HG03439 (cell line): ENCODE measurements around the gene PRR20G.

Experiments
- ATAC-seq: cut with Tn5 transposase; IDR thresholded peaks from one replicate; pipeline ENCODE4 v1.9.1; 2021; ENCODE audit warnings: mild to moderate bottlenecking, moderate library complexity; ENCODE audit not compliant: unreplicated experiment

The PRR20G gene

GRCh38 chr3:127264794-127265514 is 22.9 kb downstream of the PRR20G start:
- ATAC-seq: no peak

GRCh38 chr3:127264292-127264691 is 23.6 kb downstream of the PRR20G start:
- ATAC-seq: no peak

GRCh38 chr3:127263586-127264231 is 24.1 kb downstream of the PRR20G start:
- ATAC-seq: no peak

DNA sequence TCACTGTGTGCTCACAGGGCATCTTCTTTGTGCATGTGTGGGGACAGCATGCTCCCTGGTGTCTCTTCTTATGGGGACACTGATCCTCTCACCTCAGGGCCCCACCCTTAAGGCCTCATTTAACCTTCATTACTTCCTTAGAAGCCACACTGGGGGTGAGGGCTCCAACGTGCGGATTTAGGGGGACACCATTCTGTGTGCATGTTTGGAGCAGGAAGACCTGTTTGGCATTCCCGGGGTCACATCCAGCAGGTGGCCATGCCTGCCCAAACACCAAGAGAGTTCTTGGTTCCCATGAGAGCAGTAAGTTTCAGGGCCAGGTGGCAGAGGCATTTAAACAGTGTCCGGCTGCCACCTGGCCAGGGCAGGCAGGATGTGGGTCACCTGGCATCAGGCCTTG is 24.8 kb downstream of the PRR20G start:
- no peak for ATAC-seq

DNA sequence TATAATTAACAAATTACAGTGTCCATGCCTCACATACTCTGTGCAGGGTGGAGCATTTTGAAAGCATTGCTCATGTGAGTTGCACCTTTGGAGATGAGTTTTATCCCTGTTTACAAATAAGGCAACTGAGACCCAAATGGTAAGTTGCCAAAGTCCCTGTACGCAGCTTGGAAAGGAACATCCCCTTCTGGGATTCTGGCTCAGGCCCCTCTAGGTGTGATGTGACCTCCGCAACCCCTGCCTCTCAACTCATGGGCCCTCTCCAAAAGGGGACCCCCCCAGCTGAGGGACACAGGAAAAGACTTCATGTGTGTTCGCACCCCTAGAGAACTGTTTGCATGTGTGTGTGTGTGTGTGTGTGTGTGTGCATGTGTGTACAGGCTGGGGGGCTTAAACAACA is 25.3 kb downstream of the PRR20G start:
- no peak for ATAC-seq

- no peak for ATAC-seq
Observed at GRCh38 chr3:127261925-127262324, 25.9 kb downstream of the PRR20G start.

DNA sequence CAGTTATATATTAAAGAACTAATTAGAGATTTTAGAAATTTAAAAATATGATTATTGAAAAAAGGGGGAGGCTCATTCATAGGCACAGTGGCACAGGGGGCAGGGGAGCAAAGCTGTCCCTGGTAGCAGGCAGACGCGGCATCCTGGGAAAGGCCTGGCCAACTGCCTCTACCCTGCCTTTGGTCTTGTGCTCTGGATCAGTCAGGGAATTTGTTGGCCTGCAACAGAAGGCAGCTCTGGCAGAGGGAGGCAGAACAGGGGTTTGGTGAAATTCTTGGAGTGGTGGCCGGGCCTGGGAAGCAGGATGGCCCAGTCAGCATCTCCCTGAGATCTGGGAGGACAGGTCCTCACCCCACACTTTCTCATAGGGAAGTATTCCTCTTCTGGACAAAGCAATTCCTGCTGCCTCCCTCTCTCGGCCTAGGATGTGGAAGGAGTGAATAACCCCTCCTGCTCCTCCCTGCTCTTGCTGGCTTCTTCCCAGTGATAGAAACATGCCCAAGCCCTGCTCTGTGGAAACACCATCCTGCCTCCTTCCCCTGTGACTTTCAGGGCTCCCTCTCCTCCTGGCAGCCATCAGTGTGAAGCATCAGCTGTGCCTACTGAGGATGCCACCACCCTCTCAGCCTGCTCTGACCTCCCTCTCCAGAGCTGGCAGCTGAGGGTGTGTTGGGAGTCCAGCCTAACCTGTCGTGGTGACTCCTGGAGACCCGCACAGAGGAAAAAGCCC is 26.9 kb downstream of the PRR20G start:
- no peak for ATAC-seq

GRCh38 chr3:127260416-127260815 is 27.4 kb downstream of the PRR20G start:
- ATAC-seq: no peak

- no peak for ATAC-seq
Observed at GRCh38 chr3:127259882-127260281, 28.0 kb downstream of the PRR20G start.

DNA sequence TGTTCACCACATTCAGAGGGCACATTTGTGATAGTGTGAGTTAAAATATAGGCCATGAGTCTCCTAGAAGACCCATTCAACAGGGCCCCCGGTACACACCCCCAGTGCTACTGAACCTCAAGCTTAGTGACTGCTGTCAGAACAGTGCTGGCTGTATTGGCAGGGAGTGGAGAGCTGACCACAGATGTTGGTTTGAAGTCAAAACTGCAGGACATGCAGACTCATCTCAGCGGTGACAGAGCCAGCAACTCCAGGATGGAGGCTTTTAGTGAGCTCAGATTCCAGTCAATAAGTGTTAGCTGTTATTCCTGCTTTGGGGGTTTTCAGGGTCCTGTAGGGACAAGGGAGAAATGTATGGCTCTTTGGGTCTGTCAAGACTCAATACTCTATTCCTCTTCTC is 29.1 kb downstream of the PRR20G start:
- no peak for ATAC-seq

DNA sequence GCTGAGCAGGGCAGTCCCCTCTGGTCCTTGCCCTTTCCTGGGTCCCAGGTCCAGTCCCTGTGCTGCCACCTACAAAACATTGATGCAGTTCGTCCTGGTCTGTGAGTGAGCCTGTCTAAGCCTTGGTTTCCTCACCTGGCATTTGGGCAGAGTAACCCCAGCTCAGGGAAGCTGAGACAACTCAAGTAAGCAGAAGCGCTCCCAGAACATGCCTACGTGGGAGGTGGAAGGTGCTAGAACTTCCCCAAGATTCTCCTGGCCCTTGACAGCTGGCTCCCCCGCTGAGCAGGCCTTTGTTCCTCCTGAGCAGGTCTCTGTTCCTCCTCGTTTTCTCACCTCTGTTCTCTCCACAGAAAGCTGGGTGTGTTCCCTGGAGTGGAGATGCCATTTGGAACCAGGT is 30.5 kb downstream of the PRR20G start:
- ATAC-seq: no peak

DNA sequence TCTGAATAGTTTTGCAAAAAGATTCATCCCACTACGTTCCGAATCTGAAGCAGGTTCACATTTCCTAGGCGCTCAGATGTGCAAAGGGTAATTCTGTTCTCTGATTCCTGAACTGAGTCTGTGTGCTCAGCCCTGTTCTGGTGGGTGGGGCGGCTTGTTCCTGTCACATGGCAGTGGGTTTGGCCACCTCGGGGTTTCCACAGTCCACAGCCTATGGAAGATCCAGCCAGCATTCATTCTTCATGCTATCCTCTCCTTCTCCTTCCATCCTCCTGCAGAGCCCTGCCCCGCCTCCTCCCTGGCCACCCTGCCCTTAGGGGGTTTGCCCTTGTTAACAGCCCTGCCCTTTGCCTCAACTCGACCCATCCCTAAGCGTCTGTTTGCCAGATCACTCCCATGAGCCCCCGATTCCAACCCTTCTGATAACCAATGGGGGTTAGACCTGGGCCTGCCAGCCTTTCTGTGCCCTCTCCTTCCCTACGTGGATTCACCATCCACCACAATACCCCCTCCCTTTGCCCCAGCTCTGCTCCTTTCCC is 31.0 kb downstream of the PRR20G start:
- ATAC-seq: no peak

- ATAC-seq: no peak
Observed at GRCh38 chr3:127256138-127256537, 31.7 kb downstream of the PRR20G start.

DNA sequence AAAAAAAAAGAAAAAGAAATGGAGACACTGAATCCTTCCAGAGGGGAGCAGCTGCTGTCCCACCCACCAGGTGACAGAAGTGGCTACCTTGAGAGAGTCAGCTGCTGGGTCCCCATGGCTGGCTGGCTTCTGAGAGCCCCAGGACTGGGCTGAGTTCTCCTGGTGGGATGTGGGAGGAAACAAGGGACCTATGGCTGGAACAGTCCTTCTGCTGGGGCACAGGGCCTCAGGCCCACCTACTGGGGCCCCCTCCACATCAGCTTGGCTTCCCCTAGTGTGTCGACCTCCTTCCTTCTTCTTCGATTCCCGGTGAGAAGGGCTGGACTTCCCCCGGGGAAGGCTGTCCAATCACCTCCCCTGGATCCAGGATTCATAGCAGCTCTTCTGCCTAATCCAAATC is 32.3 kb downstream of the PRR20G start:
- no peak for ATAC-seq

- no peak for ATAC-seq
Observed at GRCh38 chr3:127254730-127255129, 33.1 kb downstream of the PRR20G start.

DNA sequence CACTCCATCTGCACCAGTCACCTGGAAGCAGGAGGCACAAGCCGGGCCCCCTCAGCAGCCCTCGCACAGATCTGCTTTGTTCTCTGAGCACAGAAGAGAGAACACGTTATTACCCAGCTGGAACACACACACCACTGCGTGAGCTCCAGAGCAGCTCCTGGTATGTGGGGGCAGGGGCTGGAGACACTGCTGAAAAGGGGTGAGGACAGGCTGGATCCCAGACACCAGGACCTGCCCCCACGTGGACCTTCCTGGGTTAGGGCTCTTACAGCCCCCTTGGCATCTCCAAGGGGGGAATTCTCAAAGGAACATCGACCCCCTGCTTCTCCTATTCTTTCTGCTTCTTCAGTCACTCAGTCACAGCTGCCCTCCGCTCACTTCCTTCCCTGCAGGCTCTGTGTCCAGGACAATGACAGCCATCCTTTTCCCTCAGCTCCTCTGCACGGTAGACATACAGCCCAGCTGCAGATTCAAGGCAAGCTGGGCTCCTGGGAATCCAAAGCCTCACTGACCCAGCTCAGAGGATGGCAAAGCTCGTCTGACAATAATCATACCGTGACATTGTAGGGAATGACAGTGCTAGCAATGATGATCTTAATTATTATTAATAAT is 33.7 kb downstream of the PRR20G start:
- ATAC-seq: no peak

GRCh38 chr3:127253491-127253890 is 34.4 kb downstream of the PRR20G start:
- ATAC-seq: no peak

DNA sequence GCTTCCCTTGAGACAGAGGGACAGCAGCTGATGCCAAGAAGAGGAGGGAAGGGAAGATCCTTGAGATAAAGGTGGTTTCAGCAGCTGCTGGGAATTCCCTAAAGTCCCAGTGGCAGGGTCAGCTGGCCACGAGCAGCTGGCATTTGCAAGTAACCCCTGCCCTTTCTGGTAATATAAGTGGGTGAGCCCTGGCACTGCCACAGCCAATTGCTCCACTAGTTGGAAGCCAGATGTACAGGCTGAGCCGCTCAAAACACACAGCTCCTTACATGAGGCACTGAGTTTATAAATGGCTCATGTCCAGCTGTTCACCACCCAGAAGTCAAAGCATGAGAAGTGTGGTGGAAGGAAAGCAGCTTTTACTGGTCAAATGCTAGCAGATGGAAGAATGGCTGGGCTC is 35.4 kb downstream of the PRR20G start:
- no peak for ATAC-seq

DNA sequence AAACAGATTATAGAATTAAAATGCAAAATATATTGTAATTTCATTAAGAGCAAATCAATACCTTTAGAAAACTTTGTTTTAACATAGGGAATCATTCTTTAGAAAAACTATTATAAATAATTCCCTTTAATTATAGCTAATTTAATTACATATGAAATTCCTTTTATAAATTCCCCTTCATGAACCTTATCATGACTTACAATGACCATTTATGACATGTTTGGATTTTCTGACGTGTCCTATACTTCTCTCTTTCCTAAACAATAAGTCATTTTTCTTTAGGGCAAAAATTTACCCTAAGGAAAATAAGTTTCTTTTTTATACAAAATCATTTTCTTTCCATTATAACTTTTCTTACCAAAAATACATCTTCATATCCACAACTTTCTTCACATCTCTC is 37.8 kb downstream of the PRR20G start:
- no peak for ATAC-seq

DNA sequence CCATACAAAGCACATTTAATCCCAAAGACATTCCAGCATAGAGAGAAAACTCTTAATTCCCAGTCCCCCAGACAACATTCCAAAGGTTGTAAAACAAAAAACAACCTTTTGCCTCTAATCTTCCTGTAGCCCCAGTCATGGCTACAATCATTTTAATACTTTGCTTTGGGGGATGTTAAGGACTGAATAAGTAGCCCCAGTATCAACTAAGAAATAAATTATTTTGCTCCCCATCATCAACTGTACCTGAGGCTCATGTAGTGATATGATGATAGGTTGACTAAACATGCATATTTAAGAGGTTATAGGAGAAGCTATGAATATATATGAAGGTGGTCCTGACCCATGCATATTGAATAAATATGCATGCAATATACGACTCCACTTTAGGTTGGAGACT is 40.6 kb downstream of the PRR20G start:
- ATAC-seq: no peak

DNA sequence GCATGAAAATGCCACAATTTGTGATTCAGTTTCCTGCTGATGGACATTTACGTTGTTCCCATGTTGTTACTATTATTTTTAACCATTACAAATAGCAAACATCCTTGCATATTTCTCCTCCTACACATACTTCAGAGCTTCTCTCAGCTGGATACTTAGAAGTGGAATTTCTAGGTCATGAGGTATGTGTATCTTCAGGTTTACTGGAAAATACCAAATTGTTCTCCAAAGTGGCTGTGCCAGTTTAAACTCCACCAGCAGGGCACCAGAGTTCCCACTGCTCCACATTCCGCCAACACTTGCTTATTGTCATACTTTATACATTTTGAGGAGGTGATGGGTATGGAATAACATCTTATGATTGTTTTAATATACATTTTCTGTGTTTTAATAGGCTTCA is 49.2 kb downstream of the PRR20G start:
- ATAC-seq: no peak
